DOHH2 (cell line): Measurements from ENCODE around the gene PKM.

Experiments used
- H3F3A ChIP-seq: fragments of 200-600 bp; sonication (generic), shearing (Covaris generic); 2 replicates; pipeline ENCODE4 v1.6.0; 2016; ENCODE audit warnings: antibody characterized with exemption, mild to moderate bottlenecking; ENCODE audit not compliant: control insufficient read depth, insufficient read depth
- H3K27ac ChIP-seq: fragments of 200-600 bp; sonication (generic); 2 replicates; pipeline ENCODE4 v1.5.1; 2014; ENCODE audit warnings: low read depth, mild to moderate bottlenecking, low read length, moderate library complexity
- H3K27me3 ChIP-seq: fragments of 200-600 bp; sonication (generic); 2 replicates; pipeline ENCODE4 v1.6.1; 2014; ENCODE audit warnings: mild to moderate bottlenecking, low read length, mixed read lengths; ENCODE audit not compliant: control insufficient read depth
- H3K36me3 ChIP-seq: fragments of 200-600 bp; sonication (generic); 2 replicates; pipeline ENCODE4 v1.6.1; 2014; ENCODE audit warnings: mild to moderate bottlenecking, low read length, moderate library complexity, mixed read lengths; ENCODE audit not compliant: control insufficient read depth
- H3K4me1 ChIP-seq: fragments of 200-600 bp; sonication (generic); 2 replicates; pipeline ENCODE4 v1.6.1; 2014; ENCODE audit warnings: mild to moderate bottlenecking, low read length, mixed read lengths; ENCODE audit not compliant: control insufficient read depth
- H3K4me2 ChIP-seq: fragments of 200-600 bp; sonication (generic); 2 replicates; pipeline ENCODE4 v1.6.0; 2014; ENCODE audit warnings: mild to moderate bottlenecking, low read length, moderate library complexity
- H3K4me3 ChIP-seq: fragments of 200-600 bp; sonication (generic); 2 replicates; pipeline ENCODE4 v1.5.1; 2014; ENCODE audit warnings: mild to moderate bottlenecking, low read length, mixed read lengths
- H3K79me2 ChIP-seq: fragments of 200-600 bp; sonication (generic); 2 replicates; pipeline ENCODE4 v1.6.1; 2014; ENCODE audit warnings: mild to moderate bottlenecking, low read length, mixed read lengths; ENCODE audit not compliant: control insufficient read depth
- H3K9me2 ChIP-seq: fragments of 200-600 bp; sonication (generic); replicated peaks from 2 replicates; pipeline ENCODE4 v1.6.1; 2014; ENCODE audit warnings: mild to moderate bottlenecking, low read length, mixed read lengths; ENCODE audit not compliant: control insufficient read depth
- H3K9me3 ChIP-seq: fragments of 200-600 bp; sonication (generic); 2 replicates; pipeline ENCODE4 v1.6.1; 2014; ENCODE audit warnings: antibody characterized with exemption, low read length, mixed read lengths; ENCODE audit not compliant: control insufficient read depth, insufficient read depth
- H4K20me1 ChIP-seq: fragments of 200-600 bp; sonication (generic); 2 replicates; pipeline ENCODE4 v1.6.0; 2014; ENCODE audit warnings: low read depth, mild to moderate bottlenecking, antibody characterized with exemption, low read length, moderate library complexity; ENCODE audit not compliant: control insufficient read depth, insufficient read depth
- EZH2phosphoT487 ChIP-seq: fragments of 200-600 bp; sonication (generic); IDR thresholded peaks from 2 replicates; pipeline ENCODE4 v1.6.1; 2017; ENCODE audit warnings: borderline replicate concordance, mild to moderate bottlenecking, antibody characterized with exemption, low read length, moderate library complexity, mixed read lengths
- TF ChIP-seq, protein P1 (sequence below): fragments of 200-600 bp; sonication (generic); IDR thresholded peaks from one replicate; pipeline ENCODE4 v1.5.1; 2014; ENCODE audit warnings: antibody characterized with exemption, mild to moderate bottlenecking, low read depth, low read length; ENCODE audit not compliant: poor library complexity, severe bottlenecking

The PKM gene

DNA sequence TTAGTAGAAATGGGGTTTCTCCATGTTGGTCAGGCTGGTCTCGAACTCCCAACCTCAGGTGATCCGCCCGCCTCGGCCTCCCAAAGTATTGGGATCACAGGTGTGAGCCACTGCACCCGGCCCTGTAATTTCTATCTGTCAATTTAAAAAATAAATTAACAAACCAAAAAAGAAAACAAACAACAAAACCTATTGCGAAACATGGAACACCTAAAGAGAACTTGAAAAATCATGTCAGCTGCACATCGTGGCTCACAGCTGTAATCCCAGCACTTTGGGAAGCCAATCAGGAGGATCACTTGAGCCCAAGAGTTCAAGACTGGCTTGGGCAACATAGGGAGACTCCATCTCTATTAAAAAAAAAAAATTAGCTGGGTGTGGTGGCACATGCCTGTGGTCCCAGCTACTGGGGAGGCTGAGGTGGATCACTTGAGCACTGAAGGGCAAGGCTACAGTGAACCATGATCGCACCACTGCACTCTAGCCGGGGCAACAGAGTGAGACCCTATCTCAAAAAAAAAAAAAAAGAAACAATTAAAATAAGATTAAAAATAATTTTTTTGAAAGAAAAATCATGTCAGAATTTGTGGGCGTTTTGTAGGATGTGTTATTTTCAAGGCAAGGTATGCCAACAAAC lies 21.8 kb upstream of the PKM start:
- Histone ChIP-seq H3K4me3 (no peak overlapping the region), H3K4me2 (no peak overlapping the region), H3K9me2 (no peaks in the 10 kb centered on the region), H4K20me1 (no peaks in the 10 kb centered on the region), H3K9me3 (no peaks in the 10 kb centered on the region), H3K27ac (no peak overlapping the region), H3K79me2 (no peaks in the 10 kb centered on the region), H3K4me1 (no peaks in the 10 kb centered on the region), H3K27me3 (no peaks in the 10 kb centered on the region), H3F3A (no peaks in the 10 kb centered on the region), H3K36me3 (peaks cover 87% of the 10 kb centered on the region)
- TF ChIP-seq EZH2phosphoT487: no peak
- TF ChIP-seq, protein P1, sequence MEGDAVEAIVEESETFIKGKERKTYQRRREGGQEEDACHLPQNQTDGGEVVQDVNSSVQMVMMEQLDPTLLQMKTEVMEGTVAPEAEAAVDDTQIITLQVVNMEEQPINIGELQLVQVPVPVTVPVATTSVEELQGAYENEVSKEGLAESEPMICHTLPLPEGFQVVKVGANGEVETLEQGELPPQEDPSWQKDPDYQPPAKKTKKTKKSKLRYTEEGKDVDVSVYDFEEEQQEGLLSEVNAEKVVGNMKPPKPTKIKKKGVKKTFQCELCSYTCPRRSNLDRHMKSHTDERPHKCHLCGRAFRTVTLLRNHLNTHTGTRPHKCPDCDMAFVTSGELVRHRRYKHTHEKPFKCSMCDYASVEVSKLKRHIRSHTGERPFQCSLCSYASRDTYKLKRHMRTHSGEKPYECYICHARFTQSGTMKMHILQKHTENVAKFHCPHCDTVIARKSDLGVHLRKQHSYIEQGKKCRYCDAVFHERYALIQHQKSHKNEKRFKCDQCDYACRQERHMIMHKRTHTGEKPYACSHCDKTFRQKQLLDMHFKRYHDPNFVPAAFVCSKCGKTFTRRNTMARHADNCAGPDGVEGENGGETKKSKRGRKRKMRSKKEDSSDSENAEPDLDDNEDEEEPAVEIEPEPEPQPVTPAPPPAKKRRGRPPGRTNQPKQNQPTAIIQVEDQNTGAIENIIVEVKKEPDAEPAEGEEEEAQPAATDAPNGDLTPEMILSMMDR: no peak

DNA sequence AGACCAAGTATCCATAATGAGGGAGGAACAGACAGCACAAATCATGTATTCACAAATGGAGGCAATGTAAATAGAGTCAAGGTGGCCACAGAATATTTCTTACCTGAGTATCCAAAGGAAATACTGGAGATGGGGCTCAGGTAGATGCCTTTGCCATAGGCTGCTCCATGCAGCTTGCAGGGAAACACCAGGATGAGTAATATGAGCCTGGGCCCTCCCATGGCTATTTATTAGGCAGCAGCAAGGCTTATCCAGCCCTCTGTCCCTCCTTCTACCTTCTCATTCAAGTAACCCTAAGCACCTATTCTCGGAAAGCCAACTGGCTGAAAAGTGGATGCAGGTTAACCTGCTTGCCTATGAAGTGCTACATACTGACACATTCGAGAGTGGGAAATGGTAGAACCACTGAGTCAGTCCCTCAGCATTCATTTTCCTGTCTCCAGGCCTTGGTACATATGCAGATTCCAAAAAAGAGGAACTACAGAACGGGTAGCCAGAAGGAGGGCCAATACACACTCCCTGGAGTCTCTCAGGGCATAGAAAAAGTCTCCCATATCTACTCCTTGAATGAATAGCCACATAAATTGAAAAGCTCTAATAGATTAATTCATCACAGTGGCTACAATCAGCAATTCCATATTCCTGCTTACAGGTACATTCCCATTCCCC lies 18.3 kb upstream of the PKM start:
- no peaks in the 10 kb centered on the region for H4K20me1 ChIP-seq
- TF ChIP-seq EZH2phosphoT487: no peak
- TF ChIP-seq, protein P1: no peak
- H3K27ac ChIP-seq: no peak overlapping the region
- no peak overlapping the region for H3K4me3 ChIP-seq
- H3K27me3 ChIP-seq: no peaks in the 10 kb centered on the region
- H3F3A ChIP-seq: no peaks in the 10 kb centered on the region
- H3K4me2 ChIP-seq: no peak overlapping the region
- H3K4me1 ChIP-seq: no peaks in the 10 kb centered on the region
- H3K36me3 ChIP-seq: peaks cover 62% of the 10 kb centered on the region
- no peaks in the 10 kb centered on the region for H3K9me3 ChIP-seq
- no peaks in the 10 kb centered on the region for H3K79me2 ChIP-seq
- no peaks in the 10 kb centered on the region for H3K9me2 ChIP-seq

DNA sequence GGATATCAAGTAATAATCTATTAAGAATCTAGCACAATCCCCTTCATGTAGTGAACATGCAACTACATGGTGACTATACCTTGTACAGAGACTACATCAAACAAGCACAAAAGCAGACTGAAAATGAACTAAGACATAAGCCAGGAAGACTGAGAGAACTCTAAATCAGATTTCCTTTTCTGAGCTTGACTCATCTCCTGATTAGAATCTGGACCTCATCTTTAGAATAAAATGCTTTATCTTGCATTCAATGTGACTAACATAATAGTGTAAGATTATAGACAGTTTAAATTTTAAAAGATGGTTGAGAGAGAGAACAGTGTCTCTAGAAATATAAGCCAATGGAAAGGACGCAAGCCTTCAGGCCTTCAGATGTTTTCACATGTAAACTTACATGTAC lies 17.5 kb upstream of the PKM start:
- Histone ChIP-seq H3K79me2 (no peaks in the 10 kb centered on the region), H3K9me2 (no peaks in the 10 kb centered on the region), H3K4me2 (no peak overlapping the region), H3K4me3 (no peak overlapping the region), H3K9me3 (no peaks in the 10 kb centered on the region), H3K27me3 (no peaks in the 10 kb centered on the region), H3F3A (no peaks in the 10 kb centered on the region), H3K36me3 (peaks cover 62% of the 10 kb centered on the region), H4K20me1 (no peaks in the 10 kb centered on the region), H3K4me1 (no peaks in the 10 kb centered on the region), H3K27ac (no peak overlapping the region)
- TF ChIP-seq, protein P1: no peak
- TF ChIP-seq EZH2phosphoT487: no peak
